ENCODE results near the gene PSMA5.

GRCh38 chr1:109367626-109368025, 58.6 kb downstream of the PSMA5 start:
- TF ChIP-seq CTCF (IDR thresholded peaks at IDR 0.05; ENCODE audit: low read depth, low read length, poor library complexity, severe bottlenecking) (no peak), EZH2phosphoT487 (IDR thresholded peaks at IDR 0.05; ENCODE audit: borderline replicate concordance, low read length) (no peak)
